ENCODE results near the gene PHTF2.

- TF ChIP-seq CTCF (IDR thresholded peaks at IDR 0.05) (no peak), EP300 (IDR thresholded peaks at IDR 0.05) (no peak)
These were observed 97.3 kb downstream of the PHTF2 start for GRCh38 chr7:77895905-77896304.

Measured in ovary (tissue), 3 donors.